H9 (cell line): ENCODE data around the gene PSMB9. TPM values are rescaled to one million over a fixed set of nuclear protein-coding genes. Genes with fewer than 3 reads are reported as not detected.

Source experiments
- DNase-seq: peaks from one replicate; pipeline ENCODE4 v3.0.0-alpha.2; 2017
- H2AFZ ChIP-seq: one replicate; pipeline ENCODE4 v1.6.1; 2013; ENCODE audit warnings: mild to moderate bottlenecking, low read length, control low read depth, moderate library complexity
- H2AK5ac ChIP-seq: 2 replicates; pipeline ENCODE4 v1.6.1; 2013; ENCODE audit warnings: low read length, control low read depth, mixed read lengths; ENCODE audit not compliant: insufficient read length
- H2BK120ac ChIP-seq: one replicate; pipeline ENCODE4 v1.6.1; 2013; ENCODE audit warnings: low read depth, mild to moderate bottlenecking, low read length, control low read depth, inconsistent platforms; ENCODE audit not compliant: poor library complexity, severe bottlenecking
- H2BK12ac ChIP-seq: 2 replicates; pipeline ENCODE4 v1.6.1; 2013; ENCODE audit warnings: low read length, control low read depth, mixed read lengths, low read depth; ENCODE audit not compliant: insufficient read length
- H2BK15ac ChIP-seq: 2 replicates; pipeline ENCODE4 v1.6.1; 2013; ENCODE audit warnings: low read depth, low read length, control low read depth
- H2BK20ac ChIP-seq: one replicate; pipeline ENCODE4 v1.6.1; 2013; ENCODE audit warnings: low read depth, mild to moderate bottlenecking, low read length, control low read depth, inconsistent platforms; ENCODE audit not compliant: poor library complexity, severe bottlenecking
- H2BK5ac ChIP-seq: 2 replicates; pipeline ENCODE4 v1.6.1; 2013; ENCODE audit warnings: low read length, control low read depth, mixed read lengths; ENCODE audit not compliant: insufficient read length
- H3K14ac ChIP-seq: 2 replicates; pipeline ENCODE4 v1.6.1; 2013; ENCODE audit warnings: low read length, control low read depth; ENCODE audit not compliant: insufficient read depth
- H3K18ac ChIP-seq: 2 replicates; pipeline ENCODE4 v1.6.1; 2013; ENCODE audit warnings: low read depth, mild to moderate bottlenecking, mixed read lengths, low read length, control low read depth; ENCODE audit not compliant: insufficient read length
- H3K23ac ChIP-seq: 2 replicates; pipeline ENCODE4 v1.6.1; 2013; ENCODE audit warnings: low read length, control low read depth, mixed read lengths, low read depth; ENCODE audit not compliant: insufficient read length
- H3K23me2 ChIP-seq: 2 replicates; pipeline ENCODE4 v1.6.1; 2013; ENCODE audit warnings: low read depth, mild to moderate bottlenecking, mixed read lengths, low read length, control low read depth; ENCODE audit not compliant: insufficient read length, poor library complexity, severe bottlenecking
- H3K27ac ChIP-seq: 2 replicates; pipeline ENCODE4 v1.5.1; 2013; ENCODE audit warnings: low read length, control low read depth, mixed read lengths, low read depth; ENCODE audit not compliant: insufficient read length
- H3K27me3 ChIP-seq: 2 replicates; pipeline ENCODE4 v1.6.1; 2013; ENCODE audit warnings: low read length, control low read depth, inconsistent platforms; ENCODE audit not compliant: insufficient read depth
- H3K4ac ChIP-seq: 2 replicates; pipeline ENCODE4 v1.6.1; 2013; ENCODE audit warnings: low read depth, mild to moderate bottlenecking, control low read depth, inconsistent platforms, low read length, moderate library complexity
- H3K4me1 ChIP-seq: 2 replicates; pipeline ENCODE4 v1.6.1; 2013; ENCODE audit warnings: low read length, control low read depth, inconsistent platforms; ENCODE audit not compliant: insufficient read depth
- H3K4me2 ChIP-seq: 2 replicates; pipeline ENCODE4 v1.6.1; 2013; ENCODE audit warnings: low read length, control low read depth, mixed read lengths; ENCODE audit not compliant: insufficient read length, insufficient read depth
- H3K56ac ChIP-seq: 2 replicates; pipeline ENCODE4 v1.6.1; 2013; ENCODE audit warnings: low read depth, mild to moderate bottlenecking, mixed read lengths, low read length, control low read depth; ENCODE audit not compliant: insufficient read length
- H3K79me1 ChIP-seq: 2 replicates; pipeline ENCODE4 v1.6.1; 2013; ENCODE audit warnings: low read depth, mild to moderate bottlenecking, moderate library complexity, low read length, control low read depth, inconsistent platforms; ENCODE audit not compliant: insufficient read depth, poor library complexity, severe bottlenecking
- H3K79me2 ChIP-seq: 2 replicates; pipeline ENCODE4 v1.6.1; 2013; ENCODE audit warnings: low read length, control low read depth, inconsistent platforms; ENCODE audit not compliant: insufficient read depth
- H3K9ac ChIP-seq: 2 replicates; pipeline ENCODE4 v1.6.1; 2013; ENCODE audit warnings: low read length, control low read depth, mixed read lengths; ENCODE audit not compliant: insufficient read length; ENCODE audit errors: extremely low read depth
- H3K9me3 ChIP-seq: one replicate; pipeline ENCODE4 v1.6.1; 2013; ENCODE audit warnings: low read depth, low read length, inconsistent platforms; ENCODE audit not compliant: control insufficient read depth
- H3T11ph ChIP-seq: one replicate; pipeline ENCODE4 v1.6.1; 2013; ENCODE audit warnings: mild to moderate bottlenecking, low read length, control low read depth, inconsistent platforms
- H4K20me1 ChIP-seq: one replicate; pipeline ENCODE4 v1.6.1; 2013; ENCODE audit not compliant: control insufficient read depth, insufficient read length, insufficient read depth
- H4K5ac ChIP-seq: 2 replicates; pipeline ENCODE4 v1.6.1; 2013; ENCODE audit warnings: low read depth, mild to moderate bottlenecking, mixed read lengths, low read length, control low read depth; ENCODE audit not compliant: insufficient read length
- H4K8ac ChIP-seq: replicated peaks from 2 replicates; pipeline ENCODE4 v1.6.1; 2013; ENCODE audit warnings: low read length, control low read depth, mixed read lengths, low read depth; ENCODE audit not compliant: insufficient read length
- H4K91ac ChIP-seq: 2 replicates; pipeline ENCODE4 v1.6.1; 2013; ENCODE audit warnings: low read depth, mild to moderate bottlenecking, moderate library complexity, mixed read lengths, low read length, control low read depth; ENCODE audit not compliant: insufficient read length
- H3K27ac Mint-ChIP-seq, 3 experiments: 2 replicates in 2 of 3; 3 replicates in 1 of 3; pipeline ENCODE4 v1.8.0; 2020 to 2021; ENCODE audit warnings: mixed read lengths in 3 of 3, mild to moderate bottlenecking in 1 of 3, moderate library complexity in 1 of 3
- H3K27me3 Mint-ChIP-seq: 2 replicates; pipeline ENCODE4 v1.8.0; 2021; ENCODE audit warnings: low read depth, mild to moderate bottlenecking, moderate library complexity, mixed read lengths
- H3K36me3 Mint-ChIP-seq, 3 experiments: 2 replicates in 2 of 3; 3 replicates in 1 of 3; pipeline ENCODE4 v1.8.0; 2020 to 2021; ENCODE audit warnings: low read depth in 3 of 3, mixed read lengths in 3 of 3; ENCODE audit not compliant: insufficient read depth in 1 of 3
- H3K4me1 Mint-ChIP-seq, 2 experiments: 2 replicates each; pipeline ENCODE4 v1.8.0; 2020; ENCODE audit warnings: mixed read lengths in 2 of 2
- H3K4me3 Mint-ChIP-seq, 2 experiments: 2 replicates in 1 of 2; 3 replicates in 1 of 2; pipeline ENCODE4 v1.8.0; 2020 to 2021; ENCODE audit warnings: mild to moderate bottlenecking in 2 of 2, mixed read lengths in 2 of 2, moderate library complexity in 1 of 2
- H3K9me3 Mint-ChIP-seq, 2 experiments: 2 replicates in 1 of 2; 3 replicates in 1 of 2; pipeline ENCODE4 v1.8.0; 2020; ENCODE audit warnings: mild to moderate bottlenecking in 2 of 2, mixed read lengths in 2 of 2, moderate library complexity in 1 of 2
- WGBS: extraction: QIAGEN DNeasy Blood & Tissue Kit; methylation state at CpG from one replicate; pipeline ENCODE4 v1.1.7; 2013; ENCODE audit warnings: missing lambda C conversion rate, low lambda C conversion rate, mixed read lengths; ENCODE audit not compliant: insufficient read length; ENCODE audit errors: extremely low coverage; 5-methylcytosine and 5-hydroxymethylcytosine counted together
- total RNA-seq: library from RNA; stranded (reverse); gene quantifications from 2 replicates; pipeline ENCODE4 v1.2.1, GENCODE V29; 2021
- TF ChIP-seq, protein P1 (sequence below): fragments of 200-600 bp; sonication (generic); conservative IDR thresholded peaks from 3 replicates; pipeline ENCODE4 v1.8.0; 2021; ENCODE audit warnings: antibody characterized with exemption, mild to moderate bottlenecking

PSMB9 gene
- total RNA-seq, 1 experiment from 2014 or later: 3.5 TPM

DNA sequence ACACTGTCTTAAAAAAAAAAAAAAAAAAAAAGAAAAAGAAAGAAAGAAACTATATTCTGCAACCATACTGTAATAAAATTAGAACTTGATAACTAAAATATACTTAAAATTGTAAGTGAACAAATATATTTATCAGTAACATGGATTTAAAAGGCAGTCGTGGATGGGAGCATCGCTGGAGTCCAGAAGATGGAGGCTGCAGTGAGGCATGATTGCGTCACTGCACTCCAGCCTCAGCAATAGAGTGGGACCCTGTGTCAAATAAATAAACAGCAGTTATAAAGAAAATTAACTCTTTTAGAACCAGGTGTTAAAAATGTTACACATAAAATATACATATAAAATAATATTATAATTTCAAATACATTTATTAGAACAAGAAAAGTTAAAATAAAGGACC, 8.7 kb downstream of the PSMB9 start:
- Histone ChIP-seq H3K27me3 (no peaks in the 10 kb centered on the region), H2BK12ac (no peak overlapping the region), H3K4me2 (no peak overlapping the region), H4K20me1 (no peaks in the 10 kb centered on the region), H4K8ac (no peak overlapping the region), H3K79me2 (no peaks in the 10 kb centered on the region), H2BK15ac (no peak overlapping the region), H3K4ac (no peak overlapping the region), H3K56ac (no peak overlapping the region), H3K27ac (no peak overlapping the region), H2BK120ac (no peak overlapping the region), H3K23me2 (no peaks in the 10 kb centered on the region), H3T11ph (no peak overlapping the region), H3K18ac (no peak overlapping the region), H3K4me1 (no peaks in the 10 kb centered on the region), H2AFZ (no peak overlapping the region), H3K23ac (no peak overlapping the region), H2BK5ac (no peak overlapping the region), H2AK5ac (no peak overlapping the region), H3K9me3 (no peaks in the 10 kb centered on the region), H2BK20ac (no peak overlapping the region), H3K9ac (no peak overlapping the region), H4K91ac (no peak overlapping the region), H3K79me1 (no peaks in the 10 kb centered on the region), H4K5ac (no peak overlapping the region), H3K14ac (no peak overlapping the region)
- WGBS: no CpG with 5 or more reads among the region's 3 CpGs
- Mint-ChIP-seq H3K4me1 (peaks cover 8 to 11% of the 10 kb centered on the region in 2 experiments), H3K27me3 (peaks cover 17% of the 10 kb centered on the region), H3K27ac (no peak overlapping the region), H3K9me3 (no peaks in the 10 kb centered on the region), H3K36me3 (no peaks in the 10 kb centered on the region), H3K4me3 (no peak overlapping the region)
- TF ChIP-seq, protein P1, sequence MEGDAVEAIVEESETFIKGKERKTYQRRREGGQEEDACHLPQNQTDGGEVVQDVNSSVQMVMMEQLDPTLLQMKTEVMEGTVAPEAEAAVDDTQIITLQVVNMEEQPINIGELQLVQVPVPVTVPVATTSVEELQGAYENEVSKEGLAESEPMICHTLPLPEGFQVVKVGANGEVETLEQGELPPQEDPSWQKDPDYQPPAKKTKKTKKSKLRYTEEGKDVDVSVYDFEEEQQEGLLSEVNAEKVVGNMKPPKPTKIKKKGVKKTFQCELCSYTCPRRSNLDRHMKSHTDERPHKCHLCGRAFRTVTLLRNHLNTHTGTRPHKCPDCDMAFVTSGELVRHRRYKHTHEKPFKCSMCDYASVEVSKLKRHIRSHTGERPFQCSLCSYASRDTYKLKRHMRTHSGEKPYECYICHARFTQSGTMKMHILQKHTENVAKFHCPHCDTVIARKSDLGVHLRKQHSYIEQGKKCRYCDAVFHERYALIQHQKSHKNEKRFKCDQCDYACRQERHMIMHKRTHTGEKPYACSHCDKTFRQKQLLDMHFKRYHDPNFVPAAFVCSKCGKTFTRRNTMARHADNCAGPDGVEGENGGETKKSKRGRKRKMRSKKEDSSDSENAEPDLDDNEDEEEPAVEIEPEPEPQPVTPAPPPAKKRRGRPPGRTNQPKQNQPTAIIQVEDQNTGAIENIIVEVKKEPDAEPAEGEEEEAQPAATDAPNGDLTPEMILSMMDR: no peak
- DNase-seq: no peak
